HepG2 (cell line): ENCODE results near the gene HRH3. TPM values are rescaled to one million over a fixed set of nuclear protein-coding genes. Genes with fewer than 3 reads are reported as not detected.

Experiments used
- AGO1 ChIP-seq: fragments of 200-400 bp; formaldehyde crosslinking; IDR thresholded peaks from 2 replicates; pipeline ENCODE4 v1.6.1; 2017; ENCODE audit warnings: mild to moderate bottlenecking, low read depth, low read length, moderate library complexity; ENCODE audit not compliant: poor library complexity, severe bottlenecking
- BCL6 ChIP-seq: IDR thresholded peaks from 2 replicates; pipeline ENCODE4 v1.6.1; 2016; ENCODE audit warnings: missing genetic modification reagents, missing compliant biosample characterization
- CREBL2 ChIP-seq: sonication (generic); formaldehyde crosslinking; IDR thresholded peaks from 2 replicates; pipeline ENCODE4 v1.8.1; 2023; ENCODE audit warnings: missing genetic modification reagents, mild to moderate bottlenecking, borderline replicate concordance
- FOXA3 ChIP-seq: IDR thresholded peaks from 2 replicates; pipeline ENCODE4 v1.6.1; 2016; ENCODE audit warnings: missing genetic modification reagents, missing compliant biosample characterization
- IRX3 ChIP-seq: sonication (generic); formaldehyde crosslinking; IDR thresholded peaks from 2 replicates; pipeline ENCODE4 v1.8.1; 2023; ENCODE audit warnings: mild to moderate bottlenecking, low read depth, missing genetic modification reagents, borderline replicate concordance
- MYC ChIP-seq: sonication (generic); formaldehyde crosslinking; IDR thresholded peaks from 2 replicates; pipeline ENCODE4 v1.9.0; 2021; ENCODE audit warnings: missing genetic modification reagents, borderline replicate concordance
- NFE2L1 ChIP-seq: sonication (generic); formaldehyde crosslinking; IDR thresholded peaks from 2 replicates; pipeline ENCODE4 v1.4.0; 2020; ENCODE audit warnings: missing genetic modification reagents, mild to moderate bottlenecking, borderline replicate concordance
- PHF21A ChIP-seq: sonication (generic); formaldehyde crosslinking; IDR thresholded peaks from 2 replicates; pipeline ENCODE4 v1.5.0; 2020; ENCODE audit warnings: mild to moderate bottlenecking, missing genetic modification reagents
- RFX5 ChIP-seq: IDR thresholded peaks from 2 replicates; pipeline ENCODE4 v1.6.1; 2011; ENCODE audit warnings: low read depth, low read length, improper control_type of control experiment
- SALL1 ChIP-seq: sonication (generic); formaldehyde crosslinking; IDR thresholded peaks from 2 replicates; pipeline ENCODE4 v1.8.0; 2022; ENCODE audit warnings: mild to moderate bottlenecking, missing genetic modification reagents
- SRSF4 ChIP-seq: fragments of 200-400 bp; formaldehyde crosslinking; IDR thresholded peaks from one replicate; pipeline ENCODE4 v1.6.1; 2018; ENCODE audit warnings: mild to moderate bottlenecking, low read depth, low read length, moderate library complexity; ENCODE audit not compliant: poor library complexity, severe bottlenecking
- TEAD3 ChIP-seq: optimal IDR thresholded peaks from 2 replicates; pipeline ENCODE3; 2016; ENCODE audit warnings: borderline replicate concordance
- ZFP36L2 ChIP-seq: sonication (generic); formaldehyde crosslinking; IDR thresholded peaks from 2 replicates; pipeline ENCODE4 v1.4.0; 2020; ENCODE audit warnings: missing genetic modification reagents
- ZNF205 ChIP-seq: IDR thresholded peaks from 2 replicates; pipeline ENCODE4 v1.6.1; 2018; ENCODE audit warnings: missing biosample characterization, missing genetic modification reagents
- ZNF318 ChIP-seq: sonication (generic); formaldehyde crosslinking; IDR thresholded peaks from 2 replicates; pipeline ENCODE4 v1.4.0; 2020; ENCODE audit warnings: mild to moderate bottlenecking, missing genetic modification reagents
- ZNF446 ChIP-seq: sonication (generic); formaldehyde crosslinking; IDR thresholded peaks from 2 replicates; pipeline ENCODE4 v1.5.0; 2020; ENCODE audit warnings: mild to moderate bottlenecking, missing genetic modification reagents
- ZNF792 ChIP-seq: IDR thresholded peaks from 2 replicates; pipeline ENCODE4 v1.6.1; 2016
- ZSCAN30 ChIP-seq: sonication (generic); formaldehyde crosslinking; IDR thresholded peaks from 2 replicates; pipeline ENCODE4 v1.5.0; 2020; ENCODE audit warnings: mild to moderate bottlenecking, missing genetic modification reagents
- polyA plus RNA-seq, 8 experiments: library from polyadenylated mRNA; depleted of rRNA in 3 of 8; stranded (reverse) in 7 of 8; unstranded in 1 of 8; fragments of >200 nt; fragmentation: Illumina TruSeq in 4 of 8; extraction: Trizol in 4 of 8; gene quantifications; 2 replicates each; pipeline versions ENCODE4 v1.2.1 to v1.2.3, GENCODE V29; 2011 to 2016; ENCODE audit warnings: low read depth in 4 of 8, missing spikeins in 1 of 8, mixed read lengths in 1 of 8; ENCODE audit not compliant: insufficient read depth in 1 of 8
- total RNA-seq, 5 experiments: library from RNA; depleted of rRNA; stranded (reverse); fragments of >200 nt; fragmentation: Illumina TruSeq; extraction: Trizol; gene quantifications; 2 replicates each; pipeline ENCODE4 v1.2.3, GENCODE V29; 2016; ENCODE audit warnings: low read depth in 1 of 5
- TF ChIP-seq, protein P1 (sequence below): sonication (generic); formaldehyde crosslinking; IDR thresholded peaks from 2 replicates; pipeline ENCODE4 v1.4.0; 2020; ENCODE audit warnings: mild to moderate bottlenecking, missing genetic modification reagents

The HRH3 gene
- total and polyA plus RNA-seq, 2 of the 13 experiments (the other 11 are each of a cell fraction or from before 2014, with no cell fraction given), result 0.18 TPM; not detected in 1

GRCh38 chr20:62182469-62183425 lies 37.3 kb downstream of the HRH3 start, which contains the start of gene MTG2 (continued):
- TF ChIP-seq FOXA3 (CRISPR knock-in tag), result peak; percentile 78
- TF ChIP-seq SALL1 (CRISPR knock-in tag), result peak; percentile 97
- peak; percentile 91 for TF ChIP-seq IRX3 (CRISPR knock-in tag)
- peak; percentile 71 for TF ChIP-seq PHF21A (CRISPR knock-in tag)
- no peak; the same call in 1 of the 2 replicates for TF ChIP-seq ZFP36L2 (CRISPR knock-in tag)
- peak; percentile 95 for TF ChIP-seq AGO1
- peak; percentile 80; the same call in 1 of the 2 replicates for TF ChIP-seq NFE2L1 (CRISPR knock-in tag)
- peak; percentile 79 for TF ChIP-seq SRSF4
- peak; percentile 93 for TF ChIP-seq ZNF318 (CRISPR knock-in tag)
- peak; percentile 99 for TF ChIP-seq ZNF792
- peak; percentile 98 for TF ChIP-seq MYC (CRISPR knock-in tag)
- TF ChIP-seq, protein P1, sequence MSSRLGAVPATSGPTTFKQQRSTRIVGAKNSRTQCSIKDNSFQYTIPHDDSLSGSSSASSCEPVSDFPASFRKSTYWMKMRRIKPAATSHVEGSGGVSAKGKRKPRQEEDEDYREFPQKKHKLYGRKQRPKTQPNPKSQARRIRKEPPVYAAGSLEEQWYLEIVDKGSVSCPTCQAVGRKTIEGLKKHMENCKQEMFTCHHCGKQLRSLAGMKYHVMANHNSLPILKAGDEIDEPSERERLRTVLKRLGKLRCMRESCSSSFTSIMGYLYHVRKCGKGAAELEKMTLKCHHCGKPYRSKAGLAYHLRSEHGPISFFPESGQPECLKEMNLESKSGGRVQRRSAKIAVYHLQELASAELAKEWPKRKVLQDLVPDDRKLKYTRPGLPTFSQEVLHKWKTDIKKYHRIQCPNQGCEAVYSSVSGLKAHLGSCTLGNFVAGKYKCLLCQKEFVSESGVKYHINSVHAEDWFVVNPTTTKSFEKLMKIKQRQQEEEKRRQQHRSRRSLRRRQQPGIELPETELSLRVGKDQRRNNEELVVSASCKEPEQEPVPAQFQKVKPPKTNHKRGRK (CRISPR knock-in tag), result peak; percentile 88; the same call in 1 of the 2 replicates
- no peak; the same call in none of the 2 replicates for TF ChIP-seq CREBL2
- peak; percentile 11; the same call in 1 of the 2 replicates for TF ChIP-seq ZNF446 (CRISPR knock-in tag)
- TF ChIP-seq ZSCAN30 (CRISPR knock-in tag), result peak; percentile 96
- no peak for TF ChIP-seq RFX5
- TF ChIP-seq TEAD3 (CRISPR knock-in tag), result peak; percentile 79
- TF ChIP-seq ZNF205 (CRISPR knock-in tag), result peak; percentile 98
- TF ChIP-seq BCL6 (CRISPR knock-in tag), result peak; percentile 74
